Stimulated activated CD4-positive, alpha-beta T cell treated with anti-CD3 and anti-CD28 coated beads, Interleukin-1b, Interleukin-23, amount 100 ng/mL, for 24 hours (primary cell): ENCODE results near the gene SEMA3G.

Experiments used
- DNase-seq, 4 experiments: peaks; one replicate each; pipeline ENCODE4 v3.0.0-alpha.2; 2020; ENCODE audit warnings: low read depth in 4 of 4, low spot score in 1 of 4

The SEMA3G gene

DNA sequence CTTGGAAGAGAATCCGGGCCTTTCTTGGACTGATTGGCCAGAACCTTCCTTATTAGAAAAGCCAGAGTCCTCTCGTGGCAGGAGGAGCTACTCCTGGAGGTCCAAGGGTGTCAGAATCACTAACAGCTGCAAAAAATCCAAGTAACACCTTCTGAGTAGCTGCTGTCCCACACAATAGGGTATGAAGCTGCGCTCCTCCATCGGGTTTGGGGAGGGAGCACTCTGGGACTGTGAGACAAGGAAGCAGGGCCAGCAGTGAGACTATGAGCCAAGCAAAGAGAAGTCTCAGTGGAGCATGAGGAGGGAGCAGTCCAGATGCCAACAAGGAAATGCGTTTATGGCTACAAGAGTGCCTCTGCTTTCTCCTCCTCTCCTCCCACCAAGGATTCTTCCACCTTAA lies 21.7 kb downstream of the SEMA3G start:
- DNase-seq = no peak

DNA sequence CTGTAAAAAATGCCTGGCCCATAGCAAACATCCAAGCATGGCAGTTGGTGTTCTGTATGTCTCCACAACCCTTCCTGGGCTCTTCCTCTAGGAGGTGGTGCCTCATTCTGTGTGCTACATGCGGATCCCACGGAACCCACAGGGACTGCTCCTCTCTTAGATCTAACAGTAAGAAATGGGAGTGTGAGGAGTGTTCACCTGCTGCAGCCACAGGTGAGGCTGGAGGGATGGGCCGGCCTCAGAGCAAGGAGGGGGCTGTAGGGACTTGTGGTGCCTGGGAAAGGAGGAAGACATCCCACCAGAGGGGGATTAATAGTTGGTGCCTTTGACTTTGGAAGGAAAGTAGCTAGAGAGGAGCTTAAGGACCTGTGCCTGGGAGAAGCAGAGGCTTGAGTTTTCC lies 22.2 kb downstream of the SEMA3G start:
- DNase-seq = no peak

DNA sequence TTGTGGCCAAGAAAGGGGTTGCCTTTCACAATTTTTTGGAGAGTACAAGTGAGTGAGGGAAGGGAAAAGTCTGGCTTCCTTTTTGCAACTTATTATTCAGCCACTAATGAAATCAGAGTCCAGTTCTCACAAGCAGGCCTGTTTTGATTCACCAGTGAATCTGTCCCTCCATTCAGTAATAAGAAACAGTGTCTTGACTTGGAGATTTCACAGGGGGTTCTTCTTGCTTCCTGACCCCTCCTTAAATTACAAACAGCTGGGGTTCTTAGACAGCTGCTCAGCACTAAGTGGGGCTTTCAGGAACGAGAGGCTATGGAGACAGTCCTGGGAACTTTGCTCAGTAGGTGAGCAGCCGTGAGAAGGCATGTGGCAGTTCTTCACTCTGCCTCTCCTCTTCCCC lies 24.5 kb downstream of the SEMA3G start:
- no peak for DNase-seq

DNA sequence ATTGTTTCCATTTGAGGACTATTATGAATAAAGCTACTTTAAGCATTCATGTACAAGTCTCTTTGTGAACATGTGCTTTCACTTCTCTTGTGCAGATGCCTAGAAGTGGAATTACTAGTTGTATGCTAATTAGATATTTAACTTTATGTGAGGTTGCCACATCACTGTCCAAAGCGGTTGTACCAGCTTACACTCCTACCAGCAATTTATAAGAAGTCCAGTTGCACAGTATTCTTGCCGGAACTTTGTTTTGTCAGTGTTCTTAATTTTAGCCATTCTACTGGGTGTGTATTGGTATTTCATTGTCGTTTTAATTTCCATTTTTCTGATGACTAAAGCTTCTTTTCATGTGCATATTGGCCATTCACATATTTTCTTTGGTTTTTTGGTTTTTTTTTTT lies 29.1 kb downstream of the SEMA3G start:
- DNase-seq = no peak

DNA sequence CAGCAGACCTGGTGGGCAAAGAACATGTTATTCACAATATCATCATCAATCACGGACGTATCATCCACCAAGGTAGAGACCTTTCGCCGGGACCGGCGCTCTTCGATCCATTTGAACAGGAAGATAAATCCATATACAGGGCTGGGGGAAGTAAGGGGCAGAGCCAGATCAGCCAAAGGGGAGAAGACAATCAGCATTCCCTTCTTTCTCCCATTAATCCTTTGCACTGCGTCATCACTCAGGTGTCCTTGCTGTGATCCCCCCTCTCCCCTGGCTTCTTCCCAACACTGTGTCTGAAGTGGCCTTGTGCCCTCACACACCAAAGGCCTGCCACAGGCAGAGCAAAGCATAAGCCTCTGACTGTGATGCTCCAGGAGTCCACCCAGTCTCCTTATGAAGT lies 36.4 kb downstream of the SEMA3G start:
- DNase-seq = no peak

DNA sequence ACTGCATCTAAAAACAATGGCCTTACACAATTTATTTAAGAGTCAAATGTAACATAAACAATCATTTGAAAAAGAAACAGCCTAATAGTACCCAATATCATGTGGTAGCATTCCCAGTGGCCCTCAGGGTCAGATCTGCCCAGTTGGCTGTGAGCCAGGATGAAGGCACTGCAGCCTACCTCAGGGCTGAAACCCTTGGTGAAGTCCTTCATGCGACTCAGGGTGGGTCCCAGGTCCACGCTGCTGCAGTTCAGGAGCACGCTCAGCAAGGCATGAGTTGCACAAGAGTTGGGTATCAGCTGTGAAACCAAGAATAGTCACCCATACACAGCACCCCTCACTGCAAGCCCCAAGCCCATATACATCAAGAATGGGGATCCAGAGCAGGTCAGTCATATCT lies 37.1 kb downstream of the SEMA3G start:
- no peak for DNase-seq

DNA sequence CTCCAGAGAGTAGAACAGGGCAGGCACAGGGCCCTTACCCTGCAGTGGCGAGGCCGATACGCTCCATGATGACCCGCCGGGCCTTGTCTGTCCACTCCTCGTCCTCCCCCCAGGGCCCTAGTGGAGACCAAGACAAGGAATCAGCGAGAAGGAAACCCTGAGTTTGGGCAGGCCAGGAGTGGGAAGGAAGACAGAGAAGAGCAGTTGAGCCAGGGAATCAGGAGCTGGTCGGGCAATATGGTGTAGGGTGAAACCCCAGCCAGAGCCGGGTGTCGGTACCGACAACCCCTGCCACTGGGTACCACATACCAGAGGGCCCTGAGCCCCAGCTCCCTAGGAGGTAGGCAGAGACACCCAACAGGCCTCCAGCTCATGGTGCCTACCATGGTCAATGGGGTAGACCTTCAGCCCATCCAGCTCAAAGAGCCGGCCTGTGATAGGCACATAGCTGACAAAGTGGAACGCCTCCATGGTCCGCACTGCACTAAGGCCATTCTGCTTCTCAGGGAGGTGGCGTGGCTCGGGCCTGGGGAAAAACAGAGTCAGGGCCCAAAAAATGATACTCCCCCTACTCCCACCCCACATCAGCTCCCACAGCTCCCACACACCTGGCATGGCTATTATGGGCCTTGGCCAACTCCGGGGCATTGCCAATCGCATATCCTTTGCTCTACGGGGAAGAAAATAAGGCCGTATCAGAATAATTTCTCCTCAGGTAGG lies 38.0 kb downstream of the SEMA3G start:
- no peak for DNase-seq

DNA sequence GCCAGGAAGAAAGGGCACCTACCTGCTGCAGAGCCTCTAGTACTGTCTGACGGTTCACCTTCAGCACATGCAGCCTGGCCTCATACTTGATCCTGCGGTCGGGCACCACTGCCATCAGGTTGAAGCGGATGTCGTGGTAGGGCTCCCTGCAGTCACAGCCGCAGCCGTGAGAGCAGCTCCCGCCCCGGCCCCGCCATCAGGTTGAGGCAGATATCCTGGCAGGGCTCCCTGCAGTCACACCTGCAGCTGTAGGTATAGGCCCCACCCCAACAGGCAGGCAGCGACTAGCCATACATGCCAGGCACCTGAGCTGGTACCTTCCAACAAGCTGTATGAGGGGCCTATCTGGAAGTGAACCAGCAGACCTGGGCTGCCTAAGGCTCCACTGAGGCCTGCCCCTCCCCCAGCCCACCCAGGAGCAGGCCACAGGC lies 38.7 kb downstream of the SEMA3G start:
- DNase-seq = no peak

DNA sequence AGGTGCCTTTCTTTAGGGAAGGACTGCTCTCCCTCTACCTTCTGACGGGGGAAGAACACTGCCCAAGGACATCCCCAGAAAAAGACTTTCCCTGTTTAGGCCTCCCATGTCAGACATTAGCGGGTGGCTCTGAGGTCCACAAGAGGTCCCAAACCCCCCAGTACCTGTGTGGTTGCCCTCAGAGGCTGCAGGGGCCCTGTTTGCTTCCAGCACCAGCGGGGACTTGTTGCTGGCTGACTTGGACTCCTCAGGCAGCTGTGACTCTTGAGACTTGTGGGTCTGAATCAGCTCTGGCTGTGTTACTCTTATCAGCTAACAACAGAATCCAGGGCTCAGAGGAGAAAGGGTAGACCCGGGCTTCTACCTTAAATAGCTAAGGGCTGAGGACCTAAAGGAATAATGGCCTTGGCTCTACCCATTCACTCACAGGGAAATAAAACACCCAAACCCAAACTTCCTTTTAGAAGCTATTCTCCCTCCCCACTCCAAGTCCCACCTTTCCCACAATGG lies 39.2 kb downstream of the SEMA3G start:
- no peak for DNase-seq

DNA sequence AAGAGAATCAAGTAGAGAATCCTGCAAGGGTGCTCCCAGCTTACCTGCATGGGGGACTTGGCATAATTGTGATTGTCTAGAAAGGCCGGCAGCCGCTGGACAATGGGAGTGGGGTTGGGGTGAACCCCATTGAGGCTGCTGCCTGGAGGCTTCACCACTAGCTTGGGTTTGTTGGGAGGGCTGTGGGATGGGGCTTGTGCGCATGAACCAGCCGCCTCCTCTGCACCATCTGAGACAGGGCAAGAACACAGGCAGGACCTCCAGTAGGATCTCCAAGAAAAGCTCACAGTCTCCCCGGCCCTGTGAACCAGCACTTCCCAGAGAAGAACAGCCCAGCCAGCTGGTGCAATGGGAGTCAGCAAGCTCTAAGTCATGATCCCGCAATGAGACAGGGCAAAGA lies 39.8 kb downstream of the SEMA3G start:
- DNase-seq = no peak

DNA sequence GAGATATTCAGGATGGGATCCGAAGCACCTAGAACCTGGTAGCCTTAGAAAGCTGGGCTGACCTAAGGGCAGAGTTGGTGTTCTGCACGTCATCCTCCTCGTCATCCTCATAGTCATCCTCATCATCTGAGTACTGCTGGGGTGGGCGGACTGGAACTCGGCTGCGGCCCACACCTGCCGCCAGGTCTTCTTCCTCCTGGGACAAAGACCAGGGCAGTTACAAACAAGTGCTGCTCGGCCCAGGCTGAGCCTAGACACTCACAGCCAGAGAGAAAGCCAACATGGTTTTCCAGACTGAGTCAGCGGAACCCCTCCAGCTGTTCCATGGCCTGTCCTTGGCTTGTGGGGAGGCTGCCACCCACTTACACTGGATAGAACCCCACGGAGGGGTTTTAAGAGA lies 40.5 kb downstream of the SEMA3G start:
- no peak for DNase-seq

DNA sequence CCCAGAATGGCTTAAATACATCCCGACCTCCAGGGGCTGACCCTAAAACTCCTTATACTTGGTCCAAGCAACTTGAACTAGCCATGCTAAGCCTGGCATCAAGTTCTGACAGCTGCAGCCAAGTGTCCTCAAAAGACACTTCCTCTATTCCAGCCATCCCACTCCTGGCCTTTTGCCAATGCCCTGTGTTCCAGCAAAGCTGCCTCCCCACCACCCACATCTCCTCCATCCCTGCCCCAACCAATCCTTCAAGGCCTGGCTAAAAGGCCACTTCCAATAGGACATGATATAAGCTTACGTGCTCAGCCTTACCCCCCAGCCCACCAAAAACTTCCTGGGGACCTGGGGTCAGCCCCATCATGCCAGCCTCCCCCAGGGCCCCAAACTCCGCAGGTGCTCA lies 40.9 kb downstream of the SEMA3G start:
- no peak for DNase-seq

DNA sequence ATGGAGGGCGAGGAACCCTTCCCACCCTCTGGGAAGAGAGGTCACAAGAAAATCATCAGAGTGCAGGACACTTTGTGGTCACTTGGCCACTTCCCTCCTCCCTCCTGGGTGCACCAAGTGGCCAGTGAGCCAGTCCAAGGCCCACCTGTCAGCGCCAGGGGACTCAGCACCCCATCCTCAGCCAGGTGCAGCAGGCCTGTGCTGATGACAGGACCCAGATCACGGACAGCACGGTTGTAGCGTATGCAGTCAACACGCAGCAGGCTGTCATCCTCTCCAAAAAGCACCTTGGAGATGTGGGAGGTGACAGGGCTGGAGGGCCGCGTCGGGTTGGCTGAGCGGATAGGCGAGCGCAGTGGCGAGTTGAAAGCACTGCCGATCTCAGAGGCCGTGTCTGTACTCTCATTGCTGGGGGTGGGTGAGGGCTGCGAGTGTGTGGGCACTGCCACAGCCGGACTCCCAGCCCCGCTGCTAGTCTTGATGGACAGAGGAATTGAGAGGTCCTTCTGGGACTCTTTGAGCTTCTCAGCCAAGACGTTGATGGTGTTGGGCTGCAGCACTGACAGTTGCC lies 41.5 kb downstream of the SEMA3G start:
- DNase-seq = no peak

DNA sequence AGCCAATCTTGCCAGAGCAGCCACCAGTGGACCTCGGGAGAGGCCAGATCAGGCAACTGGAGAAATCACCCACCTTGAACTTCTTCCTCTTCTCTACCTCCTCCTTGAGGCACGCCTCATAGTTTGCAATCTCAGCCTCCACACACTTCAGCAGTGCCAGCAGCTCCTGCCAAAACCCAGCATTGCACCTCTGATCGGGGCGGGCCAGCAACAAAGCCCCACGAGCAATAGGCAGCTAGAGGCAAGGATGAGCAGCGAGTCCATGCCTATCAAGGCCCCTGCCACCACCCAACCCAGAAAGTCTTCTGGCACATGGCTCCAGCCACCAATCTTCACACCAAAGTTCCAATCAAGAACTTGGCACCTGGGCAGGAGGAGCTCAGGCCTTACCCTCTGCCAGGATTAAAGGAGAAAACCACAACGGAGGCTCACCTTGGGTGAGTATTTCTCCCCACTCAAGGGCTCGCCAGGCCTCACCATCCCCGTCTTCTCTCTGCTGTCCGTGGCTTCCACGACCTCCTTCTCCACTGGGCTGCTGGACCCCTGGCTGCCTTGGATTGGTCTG lies 42.1 kb downstream of the SEMA3G start:
- DNase-seq = no peak

DNA sequence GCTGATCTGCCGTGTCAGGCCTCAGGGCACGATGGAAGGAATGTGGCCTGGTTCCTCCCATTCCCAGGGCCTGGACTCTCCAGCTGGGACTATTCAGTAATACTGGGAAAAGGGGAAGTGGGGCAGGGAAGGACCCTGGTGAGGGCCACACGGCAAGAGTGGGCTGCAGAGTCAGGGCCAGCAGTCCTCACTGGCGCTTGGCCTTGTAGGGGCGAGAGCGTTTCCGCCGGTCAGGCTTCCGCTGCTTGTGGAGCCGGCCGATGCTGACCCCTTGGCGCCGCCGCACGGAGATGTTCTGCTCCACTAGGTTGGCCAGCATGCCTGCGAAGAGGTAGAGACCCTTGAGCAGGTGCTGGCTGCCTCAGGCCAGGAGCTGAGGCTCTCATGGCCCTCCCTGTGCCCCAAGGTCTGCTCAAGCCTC lies 42.8 kb downstream of the SEMA3G start:
- DNase-seq = no peak

DNA sequence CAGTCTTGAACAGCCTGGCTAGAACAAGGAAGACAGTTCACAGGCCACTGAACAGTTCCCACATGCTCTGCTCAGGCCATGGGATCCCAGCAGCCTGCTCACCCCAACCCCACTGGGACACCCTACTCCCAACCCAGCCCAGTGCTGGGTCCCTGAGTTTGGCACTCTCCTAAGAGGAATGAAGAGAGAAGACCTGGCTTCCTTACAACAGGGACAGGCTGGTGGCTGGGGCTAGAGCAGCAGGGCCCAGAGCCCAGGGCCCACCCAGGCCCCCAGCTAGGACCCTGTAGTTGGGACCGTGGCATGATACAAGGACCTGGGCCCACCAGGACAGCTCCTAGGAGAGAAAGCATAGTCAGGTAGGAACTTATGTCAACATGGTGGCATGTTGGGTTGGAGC lies 43.4 kb downstream of the SEMA3G start:
- DNase-seq = no peak

DNA sequence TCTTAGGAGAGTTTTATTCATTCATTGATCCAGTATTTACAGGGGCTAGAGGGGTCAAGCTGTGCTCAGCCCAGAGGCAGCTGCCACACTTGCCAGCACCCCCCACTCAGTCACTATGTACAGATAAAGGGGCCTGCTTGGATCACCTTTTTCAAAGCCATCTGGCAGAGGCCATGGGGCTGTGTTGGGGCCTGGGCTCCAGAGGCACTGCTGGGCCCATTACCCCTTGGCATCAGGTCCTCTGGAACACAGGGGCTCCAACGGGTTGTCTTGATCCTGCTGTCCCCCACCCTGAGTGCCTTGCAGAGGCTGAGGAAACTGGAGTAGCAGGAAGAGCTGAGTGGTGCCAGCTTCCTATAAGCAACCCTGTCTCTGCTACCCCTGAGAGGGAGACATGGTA lies 43.9 kb downstream of the SEMA3G start:
- DNase-seq = no peak

DNA sequence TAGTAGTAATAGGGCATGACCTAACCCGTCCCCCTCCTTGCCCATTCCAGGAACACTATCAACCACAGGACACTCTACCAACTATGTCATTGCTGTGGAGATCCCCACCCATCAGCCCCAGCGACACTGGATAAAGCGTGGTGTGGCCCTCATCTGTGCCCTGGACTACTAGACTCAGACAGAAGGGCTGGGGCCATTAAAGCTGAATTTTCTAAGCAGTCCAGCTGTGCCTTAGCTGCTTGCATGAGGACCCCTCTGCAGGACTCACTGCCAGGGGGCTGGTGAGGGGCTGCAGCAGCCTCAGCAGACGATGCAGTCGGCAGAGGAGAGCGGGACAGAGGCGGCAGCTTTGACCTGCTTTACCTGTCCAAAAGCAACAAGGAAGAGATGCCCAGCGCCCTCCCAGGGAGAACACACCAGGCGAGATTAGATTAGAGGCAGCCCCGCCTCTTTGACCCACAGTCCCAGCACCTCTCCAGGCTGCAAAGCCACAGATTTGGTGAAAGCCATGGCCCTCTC lies 44.6 kb downstream of the SEMA3G start:
- no peak for DNase-seq

DNA sequence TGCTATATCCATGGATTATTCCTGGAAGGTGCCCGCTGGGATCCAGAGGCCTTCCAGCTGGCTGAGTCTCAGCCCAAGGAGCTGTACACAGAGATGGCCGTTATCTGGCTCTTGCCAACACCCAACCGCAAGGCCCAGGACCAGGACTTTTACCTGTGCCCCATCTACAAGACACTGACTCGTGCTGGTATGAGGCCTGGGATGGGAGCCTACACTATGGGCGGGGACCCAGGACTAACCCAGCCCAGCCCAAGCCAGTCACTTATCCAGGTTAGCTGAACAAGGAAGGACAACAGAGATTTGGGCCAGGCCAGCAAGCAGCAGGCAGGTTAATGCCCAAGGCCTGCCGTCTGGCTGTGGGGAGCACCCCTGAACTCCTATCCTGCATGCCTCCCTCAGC lies 45.3 kb downstream of the SEMA3G start:
- DNase-seq = no peak

DNA sequence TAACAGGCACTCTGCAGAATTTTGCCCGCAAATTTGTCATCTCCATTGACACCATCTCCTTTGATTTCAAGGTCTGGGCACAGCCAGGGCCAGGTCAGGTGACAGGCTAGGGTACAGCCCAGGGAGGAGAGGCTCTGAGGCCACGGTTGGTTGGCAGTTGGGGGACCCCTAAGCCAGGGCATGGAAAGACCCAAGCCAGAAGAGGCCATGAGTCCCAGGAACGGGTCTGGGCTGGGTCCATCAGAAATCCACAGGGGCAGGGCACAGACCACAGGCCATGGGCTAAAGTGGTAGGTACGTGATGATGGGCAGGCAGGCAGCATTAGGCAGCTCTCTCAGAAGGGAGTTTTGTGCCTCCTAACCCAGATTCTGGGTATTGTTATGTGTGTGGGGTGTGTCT lies 45.8 kb downstream of the SEMA3G start:
- no peak for DNase-seq

DNA sequence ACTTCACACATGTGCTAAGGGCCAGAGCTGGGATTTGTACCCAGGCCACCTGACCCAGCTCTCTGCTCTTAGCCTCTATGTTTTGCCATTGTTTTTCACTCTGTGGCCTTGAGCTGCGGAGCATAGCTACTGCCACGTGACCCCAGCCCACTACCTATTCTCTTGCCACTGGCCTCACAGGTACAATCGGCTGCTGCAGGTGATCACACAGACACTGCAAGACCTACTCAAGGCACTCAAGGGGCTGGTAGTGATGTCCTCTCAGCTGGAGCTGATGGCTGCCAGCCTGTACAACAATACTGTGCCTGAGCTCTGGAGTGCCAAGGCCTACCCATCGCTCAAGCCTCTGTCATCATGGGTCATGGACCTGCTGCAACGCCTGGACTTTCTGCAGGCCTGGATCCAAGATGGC lies 46.2 kb downstream of the SEMA3G start:
- no peak for DNase-seq

DNA sequence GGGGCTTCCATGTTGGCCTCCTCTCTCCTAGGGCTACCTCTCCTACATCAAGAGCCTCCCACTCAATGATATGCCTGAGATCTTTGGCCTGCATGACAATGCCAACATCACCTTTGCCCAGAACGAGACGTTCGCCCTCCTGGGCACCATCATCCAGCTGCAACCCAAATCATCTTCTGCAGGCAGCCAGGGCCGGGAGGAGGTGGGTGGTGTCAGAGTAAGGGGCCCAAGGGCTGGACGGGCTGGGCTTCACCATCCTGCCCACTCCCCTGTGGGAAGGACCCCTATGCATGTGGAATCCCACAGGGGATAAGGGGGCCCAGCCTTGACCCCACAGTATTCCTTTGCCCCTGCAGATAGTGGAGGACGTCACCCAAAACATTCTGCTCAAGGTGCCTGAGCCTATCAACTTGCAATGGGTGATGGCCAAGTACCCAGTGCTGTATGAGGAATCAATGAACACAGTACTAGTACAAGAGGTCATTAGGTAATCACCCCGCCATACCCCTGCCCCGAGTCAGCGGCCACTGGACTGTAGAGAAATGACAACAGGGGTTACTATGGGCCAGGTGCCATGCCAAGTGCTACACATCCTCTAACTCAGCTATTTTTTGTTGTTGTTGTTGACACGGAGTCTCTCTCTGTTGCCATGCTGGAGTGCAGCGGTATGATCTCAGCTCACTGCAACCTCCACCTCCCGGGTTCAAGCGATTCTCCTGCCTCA lies 47.1 kb downstream of the SEMA3G start:
- DNase-seq = no peak
